Skeletal muscle tissue (tissue), 4 donors: ENCODE data around the gene XPO1. TPM values are rescaled to one million over a fixed set of nuclear protein-coding genes. Genes with fewer than 3 reads are reported as not detected.
"Not testable (repeated sequence)": the region's sequence is repeated elsewhere in the genome, so short reads cannot be mapped to it uniquely, and the experiment has no call there.

Source experiments
- H3K27ac ChIP-seq: one replicate; pipeline ENCODE4 v1.7.0; 2013; ENCODE audit warnings: mild to moderate bottlenecking, low read depth, low read length, inconsistent platforms
- H3K27me3 ChIP-seq, 3 donors: one replicate each; pipeline ENCODE4 v1.7.0; 2013; ENCODE audit warnings: low read length in 3 of 3; ENCODE audit not compliant: control insufficient read depth in 3 of 3, insufficient read depth in 3 of 3
- H3K36me3 ChIP-seq, 3 donors: one replicate each; pipeline ENCODE4 v1.7.0; 2013; ENCODE audit warnings: low read length in 3 of 3; ENCODE audit not compliant: control insufficient read depth in 3 of 3, insufficient read depth in 3 of 3
- H3K4me1 ChIP-seq, 3 donors: one replicate each; pipeline ENCODE4 v1.7.0; 2013; ENCODE audit warnings: low read length in 3 of 3, mild to moderate bottlenecking in 3 of 3; ENCODE audit not compliant: control insufficient read depth in 3 of 3, insufficient read depth in 3 of 3
- H3K4me3 ChIP-seq, 3 donors: one replicate each; pipeline ENCODE4 v1.7.0; 2013; ENCODE audit warnings: low read length in 3 of 3
- H3K9ac ChIP-seq, 3 donors: one replicate each; pipeline ENCODE4 v1.7.0; 2013; ENCODE audit warnings: low read length in 3 of 3, mild to moderate bottlenecking in 3 of 3, moderate library complexity in 2 of 3, low read depth in 1 of 3
- H3K9me3 ChIP-seq, 3 donors: one replicate each; pipeline ENCODE4 v1.7.0; 2013; ENCODE audit warnings: low read length in 3 of 3; ENCODE audit not compliant: control insufficient read depth in 3 of 3
- total RNA-seq: library from RNA; depleted of rRNA; stranded (reverse); fragments of >200 nt; gene quantifications from one replicate; pipeline ENCODE4 v1.2.3, GENCODE V29; 2014
- donor health status: Osteomylitis.

XPO1 gene
- total RNA-seq, 1 donor from 2014 or later: 458 TPM

DNA sequence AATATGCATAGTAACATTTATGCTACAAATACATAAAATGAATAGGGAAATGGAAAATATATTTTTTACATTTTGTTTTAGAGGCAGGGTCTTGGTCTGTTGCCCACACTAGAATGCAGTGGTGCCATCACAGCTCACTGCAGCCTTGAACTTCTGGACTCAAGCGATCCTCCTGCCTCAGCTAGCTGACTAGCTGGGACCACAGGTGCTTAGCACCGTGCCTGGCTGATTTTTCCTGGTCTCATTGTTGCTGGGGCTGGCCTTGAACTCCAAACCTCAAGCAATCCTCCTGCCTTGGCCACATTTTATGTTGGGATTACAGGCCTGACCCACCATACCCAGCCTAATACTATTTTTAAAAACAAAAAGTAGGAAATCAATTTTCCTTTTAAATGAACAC is 33.2 kb downstream of the XPO1 start:
- Histone ChIP-seq H3K27ac (no peak overlapping the region), H3K27me3 (no peaks in the 10 kb centered on the region), H3K4me3 (no peak overlapping the region), H3K4me1 (no peaks in the 10 kb centered on the region), H3K9ac (no peak overlapping the region), H3K36me3 (peaks cover 4 to 17% (median 5%) of the 10 kb centered on the region in 3 donors), H3K9me3 (no peaks in the 10 kb centered on the region)

- Histone ChIP-seq H3K9me3 (no peaks in the 10 kb centered on the region), H3K27ac (no peak overlapping the region), H3K36me3 (peaks cover 24 to 50% (median 42%) of the 10 kb centered on the region in 3 donors), H3K9ac (no peak overlapping the region), H3K4me1 (no peaks in the 10 kb centered on the region), H3K27me3 (no peaks in the 10 kb centered on the region), H3K4me3 (no peak overlapping the region)
Observed at GRCh38 chr2:61499060-61499459, 39.1 kb downstream of the XPO1 start.

- no peaks in the 10 kb centered on the region for H3K4me1 ChIP-seq
- peaks cover 39 to 80% (median 78%) of the 10 kb centered on the region in 3 donors for H3K36me3 ChIP-seq
- no peaks in the 10 kb centered on the region for H3K27me3 ChIP-seq
- no peak overlapping the region for H3K4me3 ChIP-seq
- H3K9me3 ChIP-seq: no peaks in the 10 kb centered on the region
- no peak overlapping the region for H3K9ac ChIP-seq
- H3K27ac ChIP-seq: no peak overlapping the region
Observed at GRCh38 chr2:61493523-61493942, 44.6 kb downstream of the XPO1 start.

- Histone ChIP-seq H3K27ac (no peak overlapping the region), H3K9ac (no peak overlapping the region), H3K27me3 (no peaks in the 10 kb centered on the region), H3K36me3 (peaks cover 32 to 77% (median 76%) of the 10 kb centered on the region in 3 donors), H3K4me1 (no peaks in the 10 kb centered on the region), H3K4me3 (no peak overlapping the region), H3K9me3 (no peaks in the 10 kb centered on the region)
Observed at GRCh38 chr2:61492476-61492875, 45.7 kb downstream of the XPO1 start.

DNA sequence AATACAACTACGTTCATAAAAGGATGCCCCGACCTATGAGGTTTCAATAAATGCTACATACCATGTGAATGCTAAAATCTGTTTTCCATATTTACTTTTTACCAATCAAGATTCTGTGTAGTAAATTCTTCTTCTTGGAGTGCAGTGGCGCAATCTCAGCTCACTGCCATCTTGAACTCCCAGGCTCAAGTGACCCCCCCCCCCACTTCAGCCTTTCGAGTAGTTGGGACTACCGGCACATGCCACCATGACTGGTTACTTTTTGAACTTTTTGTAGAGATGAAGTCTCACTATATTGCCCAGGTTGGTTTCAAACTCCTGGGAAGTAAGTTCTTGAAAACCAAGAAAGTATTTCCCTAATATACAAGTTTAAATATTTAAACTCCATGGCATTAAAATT is 52.9 kb downstream of the XPO1 start:
- H3K9me3 ChIP-seq: no peaks in the 10 kb centered on the region
- peaks cover 11 to 68% (median 57%) of the 10 kb centered on the region in 3 donors for H3K36me3 ChIP-seq
- H3K4me1 ChIP-seq: no peaks in the 10 kb centered on the region
- no peaks in the 10 kb centered on the region for H3K27me3 ChIP-seq
- no peak overlapping the region for H3K4me3 ChIP-seq
- H3K27ac ChIP-seq: no peak overlapping the region
- H3K9ac ChIP-seq: no peak overlapping the region

- Histone ChIP-seq H3K27me3 (no peaks in the 10 kb centered on the region), H3K36me3 (peaks cover 17 to 39% (median 37%) of the 10 kb centered on the region in 3 donors), H3K4me1 (no peaks in the 10 kb centered on the region), H3K4me3 (no peak overlapping the region), H3K27ac (no peak overlapping the region), H3K9me3 (no peaks in the 10 kb centered on the region), H3K9ac (no peak overlapping the region)
Observed at GRCh38 chr2:61478086-61478485, 60.1 kb downstream of the XPO1 start.

DNA sequence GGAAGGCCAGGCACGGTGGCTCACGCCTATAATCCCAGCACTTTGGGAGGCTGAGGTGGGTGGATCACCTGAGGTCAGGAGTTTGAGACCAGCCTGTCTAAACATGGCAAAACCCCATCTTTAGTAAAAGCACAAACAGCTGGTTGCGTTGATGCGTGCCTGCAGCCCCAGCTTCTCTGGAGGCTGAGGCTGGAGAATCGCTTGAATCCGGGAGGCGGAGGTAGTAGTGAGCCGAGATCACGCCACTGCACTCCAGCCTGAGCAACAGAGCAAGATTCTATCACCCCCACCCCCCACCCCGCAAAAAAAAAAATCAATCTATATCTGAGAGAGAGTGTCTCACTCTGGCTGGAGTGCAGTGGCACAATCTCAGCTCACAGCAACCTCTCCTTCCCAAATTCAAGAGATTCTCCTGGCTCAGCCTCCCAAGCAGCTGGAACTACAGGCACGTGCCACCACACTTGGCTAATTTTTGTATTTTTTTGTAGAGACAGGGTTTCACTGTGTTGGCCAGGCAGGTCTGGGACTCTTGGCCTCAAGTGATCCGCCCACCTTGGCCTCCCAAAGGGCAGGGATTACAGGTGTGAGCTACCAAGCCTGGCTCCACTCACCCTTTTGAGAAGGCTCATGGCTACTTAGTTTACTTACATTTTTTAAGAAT is 61.1 kb downstream of the XPO1 start:
- not testable (repeated sequence) for H3K4me1 ChIP-seq, H3K27me3 ChIP-seq, H3K9ac ChIP-seq, H3K27ac ChIP-seq, H3K4me3 ChIP-seq, H3K9me3 ChIP-seq
- peaks cover 10 to 29% (median 27%) of the 10 kb centered on the region in 3 donors for H3K36me3 ChIP-seq

- Histone ChIP-seq H3K36me3 (peaks cover 0 to 3% (median under 1%) of the 10 kb centered on the region in 3 donors), H3K4me3 (peak overlapping the region; percentile 71 to 91 (median 86)), H3K9ac (peak overlapping the region; percentile 80 to 99 (median 95)), H3K4me1 (peaks cover 8 to 20% (median 13%) of the 10 kb centered on the region in 3 donors), H3K27ac (peak overlapping the region; percentile 97), H3K9me3 (no peaks in the 10 kb centered on the region), H3K27me3 (no peaks in the 10 kb centered on the region)
Observed at GRCh38 chr2:61471905-61472805, 66.0 kb downstream of the XPO1 start.

DNA sequence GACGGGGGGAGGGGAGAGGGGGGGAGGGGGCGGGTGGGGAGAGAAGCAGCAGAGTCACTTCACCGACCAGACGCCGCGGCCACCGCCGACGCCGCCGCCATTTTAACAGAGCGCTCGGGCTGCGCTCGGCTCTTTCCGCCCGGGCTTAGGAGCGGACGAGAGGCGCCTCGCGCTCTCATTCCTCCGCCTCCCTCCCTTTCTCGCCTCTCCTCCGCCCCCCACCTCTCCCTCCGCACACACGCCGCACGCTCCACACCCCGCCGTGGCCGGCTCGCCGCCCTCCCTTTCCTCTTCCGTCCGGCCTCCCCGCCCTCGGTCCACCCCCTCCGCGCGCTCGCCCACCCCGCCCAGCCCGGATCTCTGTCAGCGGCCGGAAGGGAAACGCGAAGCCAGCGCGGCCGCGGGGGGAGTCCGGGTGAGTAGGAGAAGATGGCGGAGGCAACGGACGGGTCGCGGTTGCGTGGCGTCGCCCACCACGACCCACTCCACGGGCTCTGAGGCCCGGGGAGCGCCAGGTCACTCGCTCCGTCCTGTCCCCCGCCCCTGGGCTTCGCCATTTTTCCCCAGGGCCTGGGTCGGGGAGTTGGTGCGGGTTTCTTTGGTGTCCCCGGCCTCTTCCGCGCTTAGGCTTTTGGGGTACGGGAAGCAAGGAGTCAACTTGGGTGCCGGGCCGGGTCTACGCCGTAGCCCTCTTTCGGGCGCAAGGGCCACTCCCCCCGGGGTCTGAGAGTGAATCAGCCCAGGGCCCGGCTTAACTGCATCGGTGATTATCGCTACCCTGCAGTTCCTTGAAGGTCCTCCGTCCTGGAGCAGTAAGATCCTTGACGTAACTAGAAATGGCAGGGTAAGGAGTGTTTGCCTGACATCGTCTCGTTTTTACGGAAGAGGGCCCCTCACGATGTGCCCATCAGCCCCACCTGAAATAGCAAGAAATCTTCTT is 66.9 kb downstream of the XPO1 start, which contains the start of gene USP34:
TSS of gene USP34 (minus strand) at position 123 of the 940 bp plus-strand sequence. CDS start 395 bp downstream, outside the sequence.
- Histone ChIP-seq H3K4me3 (peak within 1 kb of the TSS; percentile 73 to 91 (median 86)), H3K9me3 (no peaks in the 10 kb centered on the region), H3K27ac (peak within 1 kb of the TSS; percentile 97), H3K4me1 (peaks cover 8 to 20% (median 13%) of the 10 kb centered on the region in 3 donors), H3K36me3 (peaks cover 0 to 3% (median 0%) of the 10 kb centered on the region in 3 donors), H3K27me3 (no peaks in the 10 kb centered on the region), H3K9ac (peak within 1 kb of the TSS; percentile 95 to 99 (median 96))
